Measurements from ENCODE around the gene PARP8. TPM values are rescaled to one million over a fixed set of nuclear protein-coding genes. Genes with fewer than 3 reads are reported as not detected.

Gene PARP8
- total RNA-seq, 1 donor from 2014 or later, result 48.5 TPM

DNA sequence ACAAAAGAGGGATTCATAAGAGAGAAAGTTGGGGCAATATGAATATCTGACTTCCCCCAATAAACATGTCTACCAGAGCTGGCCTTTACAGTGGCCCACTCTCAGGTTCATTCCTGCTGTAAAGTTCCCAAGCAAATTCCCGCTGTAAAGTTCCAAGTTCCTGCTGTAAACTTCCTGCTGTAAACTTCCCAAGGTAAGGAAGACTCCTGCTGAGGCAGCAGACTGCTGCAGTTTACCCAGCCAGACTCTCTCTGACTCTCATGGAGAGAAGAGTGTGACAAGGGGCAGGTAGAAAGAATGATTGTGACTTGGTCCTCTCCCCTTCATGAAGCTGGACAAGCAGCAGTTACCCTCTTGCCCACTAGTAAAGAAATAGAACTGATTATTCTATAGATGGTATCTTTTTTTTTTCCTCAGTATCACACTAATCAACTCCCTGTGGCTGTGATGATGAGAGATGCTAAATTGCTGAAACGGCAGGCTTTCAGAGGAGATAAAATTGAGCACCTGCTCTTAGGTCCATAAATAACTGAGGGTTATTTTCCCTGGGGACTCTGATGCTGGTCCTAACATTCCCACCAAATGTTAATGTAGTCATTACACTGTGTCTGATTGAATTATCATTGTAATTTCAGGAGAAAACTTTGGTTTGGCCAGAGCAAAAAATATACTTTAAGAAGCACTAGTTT, 220.4 kb downstream of the PARP8 start:
- FAIRE-seq (no peak), DNase-seq (ENCODE audit: low spot score in 2 of 2) (no peak)

- DNase-seq (ENCODE audit: low spot score in 2 of 2), result no peak
- no peak for FAIRE-seq
These were observed 221.6 kb downstream of the PARP8 start for GRCh38 chr5:50887889-50888633.

GRCh38 chr5:50888751-50889150, 222.3 kb downstream of the PARP8 start:
- DNase-seq (ENCODE audit: low spot score in 2 of 2), result no peak
- no peak for FAIRE-seq

DNA sequence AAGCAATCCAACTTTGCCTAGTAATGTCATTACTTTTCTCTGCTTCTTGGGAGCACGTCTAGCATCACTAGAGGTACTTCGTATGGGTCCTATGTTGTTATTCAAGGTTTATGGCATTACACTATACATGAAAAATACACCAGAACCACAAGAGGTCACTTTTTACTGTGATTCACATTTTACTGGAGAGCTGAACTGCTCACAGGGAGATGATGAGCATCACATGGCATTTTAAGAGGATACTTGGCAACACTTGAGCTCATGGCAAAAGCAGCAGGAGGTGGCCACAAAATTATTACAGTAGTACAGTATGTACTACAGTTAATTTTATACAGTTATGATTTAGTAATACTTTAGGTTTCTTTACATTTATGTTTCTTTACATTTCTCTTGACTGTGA, 223.4 kb downstream of the PARP8 start:
- FAIRE-seq, result no peak

More for the DNA sequence above, 223.4 kb downstream of the PARP8 start:
- no peak for DNase-seq (ENCODE audit: low spot score in 2 of 2)

Other genes with a start within 250 kb of the PARP8 start
- 6.5 TPM for gene EMB, start 225.3 kb upstream of the PARP8 start, total RNA-seq

Data from frontal cortex (tissue), 4 donors.